RPMI8226 (cell line): ENCODE data around the gene EIF5B.
"Not testable (repeated sequence)": the region's sequence is repeated elsewhere in the genome, so short reads cannot be mapped to it uniquely, and the experiment has no call there.

ENCODE experiments used
- DNase-seq: peaks from one replicate; pipeline ENCODE4 v3.0.0-alpha.2; 2015

EIF5B gene

GRCh38 chr2:99337113-99338028 lies at the start of gene EIF5B:
TSS of gene EIF5B (plus strand) at chr2:99337389. CDS start at chr2:99337555, 166 bp downstream.
- peak; percentile 98 for DNase-seq

- DNase-seq: no peak
Measured at GRCh38 chr2:99297994-99298393, 39.2 kb upstream of the EIF5B start.

- no peak for DNase-seq
Measured at GRCh38 chr2:99299580-99299979, 37.6 kb upstream of the EIF5B start.

- not testable (repeated sequence) for DNase-seq
Measured at GRCh38 chr2:99301097-99301496, 36.1 kb upstream of the EIF5B start, which contains the start of gene LYG1. TSS of gene LYG1 (minus strand) at chr2:99301197. CDS start at chr2:99295670, 5,527 bp downstream.

- DNase-seq: no peak
Measured at GRCh38 chr2:99317161-99317872, 19.9 kb upstream of the EIF5B start.

GRCh38 chr2:99317873-99318200 lies 19.4 kb upstream of the EIF5B start:
- DNase-seq: not testable (repeated sequence)

- DNase-seq: no peak
Measured at GRCh38 chr2:99325384-99325783, 11.8 kb upstream of the EIF5B start.

GRCh38 chr2:99335911-99336803 lies 1.0 kb upstream of the EIF5B start, which contains the start of gene TXNDC9:
TSS of gene TXNDC9 (minus strand) at chr2:99336333. CDS start at chr2:99333210, 3,123 bp downstream.
- peak; percentile 99 for DNase-seq

- DNase-seq: no peak
Measured at GRCh38 chr2:99336804-99337112, 431 bp upstream of the EIF5B start.

GRCh38 chr2:99338029-99338585 lies 918 bp downstream of the EIF5B start:
- peak; percentile 38 for DNase-seq

- DNase-seq: no peak
Measured at GRCh38 chr2:99340669-99341236, 3.6 kb downstream of the EIF5B start.

- DNase-seq: no peak
Measured at GRCh38 chr2:99342536-99342935, 5.3 kb downstream of the EIF5B start.

GRCh38 chr2:99345446-99345845 lies 8.3 kb downstream of the EIF5B start:
- DNase-seq: not testable (repeated sequence)

- no peak for DNase-seq
Measured at GRCh38 chr2:99346218-99346617, 9.0 kb downstream of the EIF5B start.

- DNase-seq: no peak
Measured at GRCh38 chr2:99348173-99348572, 11.0 kb downstream of the EIF5B start.

GRCh38 chr2:99350194-99350593 lies 13.0 kb downstream of the EIF5B start:
- no peak for DNase-seq

- no peak for DNase-seq
Measured at GRCh38 chr2:99354070-99354469, 16.9 kb downstream of the EIF5B start.

- DNase-seq: not testable (repeated sequence)
Measured at GRCh38 chr2:99354825-99355224, 17.6 kb downstream of the EIF5B start.

GRCh38 chr2:99356853-99357252 lies 19.7 kb downstream of the EIF5B start:
- no peak for DNase-seq

- no peak for DNase-seq
Measured at GRCh38 chr2:99365661-99366060, 28.5 kb downstream of the EIF5B start.

- not testable (repeated sequence) for DNase-seq
Measured at GRCh38 chr2:99368854-99369253, 31.7 kb downstream of the EIF5B start.

GRCh38 chr2:99373144-99373543 lies 36.0 kb downstream of the EIF5B start:
- no peak for DNase-seq
